ENCODE data around the gene JARID2. TPM values are rescaled to one million over a fixed set of nuclear protein-coding genes. Genes with fewer than 3 reads are reported as not detected.
A peak's percentile ranks its signal among the peaks of the same experiment; 100 is the strongest.

Gene JARID2
- total and polyA plus RNA-seq, 2 of the 4 experiments (the other 2 are of a cell fraction), result 9.6 to 12.9 TPM

- peak; percentile 30 for ATAC-seq (ENCODE audit: low read depth)
- peak; percentile 59 for DNase-seq
- Histone ChIP-seq H2BK120ac (ENCODE audit: low read depth, low read length) (no peak overlapping the region), H2BK15ac (ENCODE audit: low read depth, low read length) (no peak overlapping the region), H2BK5ac (ENCODE audit: low read depth, low read length, poor library complexity, severe bottlenecking) (no peak overlapping the region), H3K23ac (ENCODE audit: low read depth, low read length) (0 out of 2 replicates have a peak overlapping the region, but pooled peaks have one; percentile 3), H2AK5ac (ENCODE audit: low read depth, low read length) (no peak overlapping the region), H3K36me3 (ENCODE audit: control insufficient read depth, insufficient read depth, low read length) (no peaks in the 10 kb centered on the region), H3K27me3 (ENCODE audit: control insufficient read depth, insufficient read depth, low read length) (no peaks in the 10 kb centered on the region), H3K4ac (ENCODE audit: low read depth, low read length) (no peak overlapping the region), H4K8ac (ENCODE audit: low read depth in 2 of 2, low read length in 2 of 2) (no peak overlapping the region), H4K91ac (ENCODE audit: insufficient read depth, low read depth, low read length) (no peak overlapping the region), H2BK20ac (ENCODE audit: low read depth, low read length) (no peak overlapping the region), H3K9me1 (ENCODE audit: insufficient read depth, low read length) (peaks cover 28% of the 10 kb centered on the region), H3K4me2 (ENCODE audit: low read depth, low read length) (0 out of 2 replicates have a peak overlapping the region, but pooled peaks have one; percentile 8), H3K18ac (ENCODE audit: low read depth, low read length) (no peak overlapping the region), H3K9me3 (ENCODE audit: control insufficient read depth, insufficient read depth, low read length) (no peaks in the 10 kb centered on the region; the same call in 1 of the 2 replicates), H3K14ac (replicated peaks; ENCODE audit: low read depth, low read length) (no peak overlapping the region), H3K9ac (ENCODE audit: low read depth, low read length) (no peak overlapping the region), H4K20me1 (ENCODE audit: insufficient read depth, low read length) (peaks cover 89% of the 10 kb centered on the region), H3K4me3 (ENCODE audit: insufficient read depth, low read depth, low read length) (no peak overlapping the region), H3K27ac (ENCODE audit: insufficient read depth, low read length) (no peak overlapping the region), H3K56ac (ENCODE audit: extremely low read depth, insufficient read depth, low read length) (no peak overlapping the region), H4K5ac (ENCODE audit: low read depth, low read length) (no peak overlapping the region), H2AFZ (replicated peaks; ENCODE audit: low read length, poor library complexity) (no peak overlapping the region), H3K4me1 (ENCODE audit: control insufficient read depth, insufficient read depth, low read length) (peaks cover 28% of the 10 kb centered on the region), H3K79me1 (ENCODE audit: low read depth in 1 of 2, low read length in 2 of 2) (peaks cover 48 to 86% of the 10 kb centered on the region in 2 experiments), H2AK9ac (replicated peaks; ENCODE audit: low read depth, low read length, poor library complexity) (no peak overlapping the region)
- intact Hi-C loops (cut with micrococcal nuclease), result no loop called here
- ChIA-PET POLR2A (ENCODE audit: unreplicated experiment) (no interaction called here), CTCF (interaction anchor here (0.5 to 1.1 kb wide), 3 partner anchors 9 to 13 kb away, joined by 3 to 4 read pairs (median 3); no protein-coding TSS in a partner anchor)
- no TSS peak for BruUV-seq (replicated peaks)
- no CpG with 5 or more reads among the region's 9 CpGs for WGBS, 2 experiments (ENCODE audit: extremely low coverage in 2 of 2, insufficient read length in 1 of 2)
- dilution Hi-C loops (cut with HindIII; ENCODE audit: low sequenced_read_pairs, unreplicated experiment), result no loop called here
- TF ChIP-seq CTCF (conservative IDR thresholded peaks at IDR 0.05; ENCODE audit: low read depth, low read length) (no peak), MXI1 (IDR thresholded peaks at IDR 0.05; ENCODE audit: borderline replicate concordance, low read depth, low read length) (no peak), MAZ (IDR thresholded peaks at IDR 0.05; ENCODE audit: borderline replicate concordance, low read depth, low read length) (no peak), FOS (IDR thresholded peaks at IDR 0.05; ENCODE audit: low read depth, low read length) (no peak), RFX5 (IDR thresholded peaks at IDR 0.05; ENCODE audit: low read depth, low read length) (no peak), CEBPB (IDR thresholded peaks at IDR 0.05; ENCODE audit: low read depth, low read length) (peak; percentile 66), ELK1 (IDR thresholded peaks at IDR 0.05; ENCODE audit: borderline replicate concordance, low read depth, low read length) (no peak)
- in situ Hi-C loops (cut with MboI; ENCODE audit: low sequenced_read_pairs), result no loop called here
Measured at GRCh38 chr6:15431762-15432483, 186.1 kb downstream of the JARID2 start.
